IMR-90 (cell line): ENCODE measurements around the gene STARD4. TPM values are rescaled to one million over a fixed set of nuclear protein-coding genes. Genes with fewer than 3 reads are reported as not detected.

Experiments
- ATAC-seq: fragments of 200-7000 bp; cut with Tn5 transposase; 2 replicates; pipeline ENCODE4 v1.9.1; 2020; ENCODE audit warnings: low read depth, mild to moderate bottlenecking, moderate library complexity
- BruUV-seq: library from RNA; stranded (reverse); fragments of 400-500 nt; replicated peaks from 2 replicates; lab custom pipeline; 2021; lab: Mats Ljungman, UMichigan
- CTCF ChIA-PET: fragments of 300-600 bp; formaldehyde crosslinking; extraction: SDS; loops from one replicate; lab custom pipeline; 2021; ENCODE audit warnings: antibody characterized with exemption; lab: Yijun Ruan, JAX
- POLR2A ChIA-PET: fragments of 300-600 bp; sonication (Branson Sonifier 250); formaldehyde crosslinking; loops from one replicate; lab custom pipeline; 2022; ENCODE audit warnings: antibody characterized with exemption; ENCODE audit not compliant: unreplicated experiment; lab: Charles Lee
- DNase-seq: peaks from one replicate; pipeline ENCODE4 v3.0.0; 2013
- H2AFZ ChIP-seq: replicated peaks from 2 replicates; pipeline ENCODE3; 2013; ENCODE audit warnings: low read length, mild to moderate bottlenecking; ENCODE audit not compliant: poor library complexity
- H2AK5ac ChIP-seq: 2 replicates; pipeline ENCODE4 v1.6.1; 2013; ENCODE audit warnings: low read depth, low read length, inconsistent platforms
- H2AK9ac ChIP-seq: replicated peaks from 2 replicates; pipeline ENCODE3; 2013; ENCODE audit warnings: mild to moderate bottlenecking, low read depth, low read length, moderate library complexity; ENCODE audit not compliant: poor library complexity
- H2BK120ac ChIP-seq: 2 replicates; pipeline ENCODE4 v1.6.1; 2013; ENCODE audit warnings: low read depth, low read length, inconsistent platforms
- H2BK15ac ChIP-seq: 3 replicates; pipeline ENCODE4 v1.6.1; 2013; ENCODE audit warnings: low read depth, low read length, inconsistent platforms
- H2BK20ac ChIP-seq: 2 replicates; pipeline ENCODE4 v1.6.1; 2013; ENCODE audit warnings: low read depth, mild to moderate bottlenecking, inconsistent platforms, low read length, moderate library complexity
- H2BK5ac ChIP-seq: 2 replicates; pipeline ENCODE4 v1.6.1; 2013; ENCODE audit warnings: mild to moderate bottlenecking, low read depth, low read length, inconsistent platforms; ENCODE audit not compliant: poor library complexity, severe bottlenecking
- H3K14ac ChIP-seq: replicated peaks from 2 replicates; pipeline ENCODE4 v1.6.1; 2013; ENCODE audit warnings: low read depth, low read length, inconsistent platforms
- H3K18ac ChIP-seq: 2 replicates; pipeline ENCODE4 v1.6.1; 2013; ENCODE audit warnings: low read depth, low read length, control low read depth
- H3K23ac ChIP-seq: 2 replicates; pipeline ENCODE4 v1.6.1; 2013; ENCODE audit warnings: low read depth, low read length, inconsistent platforms
- H3K27ac ChIP-seq: 2 replicates; pipeline ENCODE4 v1.5.1; 2013; ENCODE audit warnings: mild to moderate bottlenecking, control low read depth, low read length; ENCODE audit not compliant: insufficient read depth
- H3K27me3 ChIP-seq: 2 replicates; pipeline ENCODE4 v1.6.1; 2013; ENCODE audit warnings: low read length; ENCODE audit not compliant: control insufficient read depth, insufficient read depth
- H3K36me3 ChIP-seq: 2 replicates; pipeline ENCODE4 v1.6.1; 2013; ENCODE audit warnings: low read length, mixed read lengths; ENCODE audit not compliant: control insufficient read depth, insufficient read depth
- H3K4ac ChIP-seq: 2 replicates; pipeline ENCODE4 v1.6.1; 2013; ENCODE audit warnings: low read depth, low read length, inconsistent platforms
- H3K4me1 ChIP-seq: 2 replicates; pipeline ENCODE4 v1.6.1; 2013; ENCODE audit warnings: low read length, mixed read lengths; ENCODE audit not compliant: control insufficient read depth, insufficient read depth
- H3K4me2 ChIP-seq: 2 replicates; pipeline ENCODE4 v1.6.1; 2013; ENCODE audit warnings: low read depth, mild to moderate bottlenecking, control low read depth, low read length, moderate library complexity
- H3K4me3 ChIP-seq: 2 replicates; pipeline ENCODE4 v1.5.1; 2013; ENCODE audit warnings: low read depth, mild to moderate bottlenecking, control low read depth, low read length, moderate library complexity; ENCODE audit not compliant: insufficient read depth
- H3K56ac ChIP-seq: 2 replicates; pipeline ENCODE4 v1.6.1; 2013; ENCODE audit warnings: low read length, inconsistent platforms; ENCODE audit not compliant: insufficient read depth; ENCODE audit errors: extremely low read depth
- H3K79me1 ChIP-seq, 2 experiments: 2 replicates each; pipeline ENCODE4 v1.6.1; 2013; ENCODE audit warnings: low read length in 2 of 2, inconsistent platforms in 1 of 2, low read depth in 1 of 2
- H3K9ac ChIP-seq: 2 replicates; pipeline ENCODE4 v1.6.1; 2013; ENCODE audit warnings: low read depth, low read length, control low read depth
- H3K9me1 ChIP-seq: 2 replicates; pipeline ENCODE4 v1.6.1; 2013; ENCODE audit warnings: low read length, inconsistent platforms; ENCODE audit not compliant: insufficient read depth
- H3K9me3 ChIP-seq: 2 replicates; pipeline ENCODE4 v1.6.1; 2013; ENCODE audit warnings: low read length; ENCODE audit not compliant: control insufficient read depth, insufficient read depth
- H4K20me1 ChIP-seq: 2 replicates; pipeline ENCODE4 v1.6.1; 2013; ENCODE audit warnings: low read length, inconsistent platforms; ENCODE audit not compliant: insufficient read depth
- H4K5ac ChIP-seq: 2 replicates; pipeline ENCODE4 v1.6.1; 2013; ENCODE audit warnings: mild to moderate bottlenecking, low read depth, low read length, control low read depth
- H4K8ac ChIP-seq, 2 experiments: 2 replicates each; pipeline ENCODE4 v1.6.1; 2013; ENCODE audit warnings: low read depth in 2 of 2, low read length in 2 of 2, control low read depth in 1 of 2, inconsistent platforms in 1 of 2
- H4K91ac ChIP-seq: 2 replicates; pipeline ENCODE4 v1.6.1; 2013; ENCODE audit warnings: low read depth, low read length, inconsistent platforms; ENCODE audit not compliant: insufficient read depth
- BHLHE40 ChIP-seq: fragments of 150-350 bp; IDR thresholded peaks from 2 replicates; pipeline ENCODE4 v1.6.1; 2016; ENCODE audit warnings: mild to moderate bottlenecking, low read depth, low read length
- CEBPB ChIP-seq: IDR thresholded peaks from 2 replicates; pipeline ENCODE4 v1.6.1; 2012; ENCODE audit warnings: low read depth, low read length, improper control_type of control experiment
- CHD1 ChIP-seq: IDR thresholded peaks from 2 replicates; pipeline ENCODE4 v1.6.1; 2012; ENCODE audit warnings: low read depth, low read length, improper control_type of control experiment
- FOS ChIP-seq: fragments of 150-350 bp; IDR thresholded peaks from 2 replicates; pipeline ENCODE4 v1.6.1; 2016; ENCODE audit warnings: low read depth, low read length
- MAFK ChIP-seq: IDR thresholded peaks from 2 replicates; pipeline ENCODE4 v1.6.1; 2012; ENCODE audit warnings: low read depth, low read length, improper control_type of control experiment
- MAZ ChIP-seq: IDR thresholded peaks from 2 replicates; pipeline ENCODE4 v1.6.1; 2012; ENCODE audit warnings: low read depth, mild to moderate bottlenecking, low read length, improper control_type of control experiment, moderate library complexity, borderline replicate concordance
- MXI1 ChIP-seq: IDR thresholded peaks from 2 replicates; pipeline ENCODE4 v1.6.1; 2012; ENCODE audit warnings: low read depth, mild to moderate bottlenecking, low read length, moderate library complexity, borderline replicate concordance
- NFE2L2 ChIP-seq: fragments of 150-350 bp; IDR thresholded peaks from 2 replicates; pipeline ENCODE4 v1.6.1; 2016; ENCODE audit warnings: low read depth, mild to moderate bottlenecking, low read length
- POLR2A ChIP-seq: IDR thresholded peaks from 2 replicates; pipeline ENCODE4 v1.6.1; 2012; ENCODE audit warnings: mild to moderate bottlenecking, low read depth, low read length
- RAD21 ChIP-seq: IDR thresholded peaks from 2 replicates; pipeline ENCODE4 v1.6.1; 2012; ENCODE audit warnings: low read length, improper control_type of control experiment
- RCOR1 ChIP-seq: IDR thresholded peaks from 2 replicates; pipeline ENCODE4 v1.6.1; 2012; ENCODE audit warnings: mild to moderate bottlenecking, low read length, improper control_type of control experiment; ENCODE audit not compliant: insufficient replicate concordance
- RFX5 ChIP-seq: IDR thresholded peaks from 2 replicates; pipeline ENCODE4 v1.8.0; 2012; ENCODE audit warnings: low read depth, mild to moderate bottlenecking, low read length, moderate library complexity
- SMC3 ChIP-seq: fragments of 150-350 bp; IDR thresholded peaks from 2 replicates; pipeline ENCODE4 v1.6.1; 2016; ENCODE audit warnings: low read depth, mild to moderate bottlenecking, antibody characterized with exemption, low read length, moderate library complexity
- USF2 ChIP-seq: fragments of 150-350 bp; IDR thresholded peaks from 2 replicates; pipeline ENCODE4 v1.6.1; 2017; ENCODE audit warnings: mild to moderate bottlenecking, antibody characterized with exemption, low read length, low read depth
- WGBS, 2 experiments: methylation state at CpG; one replicate each; pipeline versions ENCODE4 v1.1.5 to v1.1.7; 2013; ENCODE audit warnings: missing lambda C conversion rate in 2 of 2; ENCODE audit not compliant: insufficient read length in 1 of 2; ENCODE audit errors: extremely low coverage in 2 of 2; 5-methylcytosine and 5-hydroxymethylcytosine counted together
- dilution Hi-C: fragments of 300-500 bp; cut with HindIII; formaldehyde crosslinking; loops from one replicate; pipeline ENCODE4 v1.14.3; 2018; ENCODE audit warnings: low sequenced_read_pairs; ENCODE audit not compliant: unreplicated experiment
- in situ Hi-C: fragments of 300-500 bp; cut with MboI; formaldehyde crosslinking; loops from 3 replicates; pipeline ENCODE4 v1.14.3; 2019; ENCODE audit warnings: low sequenced_read_pairs, inconsistent platforms, mixed read lengths
- intact Hi-C: fragments of 100-400 bp; cut with micrococcal nuclease; formaldehyde crosslinking; loops from 2 replicates; pipeline ENCODE4 v1.10.0; 2022
- polyA plus RNA-seq, 3 experiments: library from polyadenylated mRNA; depleted of rRNA; stranded (reverse); fragments of >200 nt; gene quantifications; 2 replicates each; pipeline ENCODE4 v1.2.3, GENCODE V29; 2012; ENCODE audit warnings: low replicate concordance in 1 of 3
- total RNA-seq: library from RNA; depleted of rRNA; stranded (reverse); fragments of >200 nt; gene quantifications from 2 replicates; pipeline ENCODE4 v1.2.3, GENCODE V29; 2012
- TF ChIP-seq, protein P1 (sequence below): conservative IDR thresholded peaks from 2 replicates; pipeline ENCODE4 v1.5.1; 2012; ENCODE audit warnings: mild to moderate bottlenecking, low read depth, low read length, improper control_type of control experiment
- TF ChIP-seq, protein P2 (sequence below): fragments of 150-350 bp; IDR thresholded peaks from 2 replicates; pipeline ENCODE4 v1.6.1; 2016; ENCODE audit warnings: low read depth, mild to moderate bottlenecking, low read length, moderate library complexity, borderline replicate concordance

Gene STARD4
- total and polyA plus RNA-seq, 2 of the 4 experiments (the other 2 are of a cell fraction) = 21.5 to 30.3 TPM

DNA sequence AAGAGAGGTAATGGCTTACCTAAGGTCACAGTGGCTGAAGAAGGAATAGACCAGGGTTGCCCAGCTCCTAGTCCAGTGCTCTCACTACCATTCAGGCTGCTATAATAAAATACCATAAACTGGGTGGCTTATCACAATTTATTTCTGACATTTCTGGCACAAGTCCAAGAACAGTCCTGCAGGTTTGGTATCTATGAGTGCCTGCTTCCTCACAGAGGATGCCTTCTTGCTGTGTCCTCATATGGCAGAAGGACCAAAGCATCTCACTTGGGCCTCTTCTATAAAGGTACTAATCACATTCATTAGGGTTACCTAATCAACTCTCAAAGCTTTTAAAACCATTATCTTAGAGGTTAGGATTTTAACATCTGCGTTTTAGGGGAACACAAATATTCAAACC, 17.2 kb downstream of the STARD4 start:
- peaks cover 6% of the 10 kb centered on the region for H3K36me3 ChIP-seq
- no TSS peak for BruUV-seq
- no peak overlapping the region for H2AK9ac ChIP-seq
- H3K14ac ChIP-seq = no peak overlapping the region
- no peak overlapping the region for H2AFZ ChIP-seq
- H2BK20ac ChIP-seq = peak overlapping the region; percentile 79
- no peak overlapping the region for H2BK15ac ChIP-seq
- no peak overlapping the region for H3K9ac ChIP-seq
- dilution Hi-C loops = no loop called here
- H4K20me1 ChIP-seq = no peaks in the 10 kb centered on the region
- no peak overlapping the region for H3K4me2 ChIP-seq
- H3K4me3 ChIP-seq = no peak overlapping the region
- H3K23ac ChIP-seq = no peak overlapping the region
- no peaks in the 10 kb centered on the region for H3K9me3 ChIP-seq
- peak overlapping the region; percentile 96; the same call in 1 of the 2 replicates for H2BK120ac ChIP-seq
- H3K27me3 ChIP-seq = no peaks in the 10 kb centered on the region
- H3K9me1 ChIP-seq = no peaks in the 10 kb centered on the region
- H3K79me1 ChIP-seq = no peaks in the 10 kb centered on the region
- H3K56ac ChIP-seq = no peak overlapping the region
- ATAC-seq = no peak
- POLR2A ChIA-PET = no interaction called here
- intact Hi-C loops = no loop called here
- no peak overlapping the region; the same call in 1 of the 2 replicates for H2AK5ac ChIP-seq
- peak overlapping the region; percentile 76; the same call in 1 of the 2 replicates for H3K27ac ChIP-seq
- H4K91ac ChIP-seq = peak overlapping the region; percentile 60; the same call in 1 of the 2 replicates
- TF ChIP-seq CHD1 (no peak), RCOR1 (no peak), USF2 (no peak), FOS (no peak), NFE2L2 (no peak), POLR2A (no peak), RAD21 (no peak), RFX5 (no peak), BHLHE40 (no peak), MXI1 (no peak), MAZ (no peak), MAFK (no peak), SMC3 (no peak), CEBPB (no peak)
- TF ChIP-seq, protein P1, sequence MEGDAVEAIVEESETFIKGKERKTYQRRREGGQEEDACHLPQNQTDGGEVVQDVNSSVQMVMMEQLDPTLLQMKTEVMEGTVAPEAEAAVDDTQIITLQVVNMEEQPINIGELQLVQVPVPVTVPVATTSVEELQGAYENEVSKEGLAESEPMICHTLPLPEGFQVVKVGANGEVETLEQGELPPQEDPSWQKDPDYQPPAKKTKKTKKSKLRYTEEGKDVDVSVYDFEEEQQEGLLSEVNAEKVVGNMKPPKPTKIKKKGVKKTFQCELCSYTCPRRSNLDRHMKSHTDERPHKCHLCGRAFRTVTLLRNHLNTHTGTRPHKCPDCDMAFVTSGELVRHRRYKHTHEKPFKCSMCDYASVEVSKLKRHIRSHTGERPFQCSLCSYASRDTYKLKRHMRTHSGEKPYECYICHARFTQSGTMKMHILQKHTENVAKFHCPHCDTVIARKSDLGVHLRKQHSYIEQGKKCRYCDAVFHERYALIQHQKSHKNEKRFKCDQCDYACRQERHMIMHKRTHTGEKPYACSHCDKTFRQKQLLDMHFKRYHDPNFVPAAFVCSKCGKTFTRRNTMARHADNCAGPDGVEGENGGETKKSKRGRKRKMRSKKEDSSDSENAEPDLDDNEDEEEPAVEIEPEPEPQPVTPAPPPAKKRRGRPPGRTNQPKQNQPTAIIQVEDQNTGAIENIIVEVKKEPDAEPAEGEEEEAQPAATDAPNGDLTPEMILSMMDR = no peak
- TF ChIP-seq, protein P2, sequence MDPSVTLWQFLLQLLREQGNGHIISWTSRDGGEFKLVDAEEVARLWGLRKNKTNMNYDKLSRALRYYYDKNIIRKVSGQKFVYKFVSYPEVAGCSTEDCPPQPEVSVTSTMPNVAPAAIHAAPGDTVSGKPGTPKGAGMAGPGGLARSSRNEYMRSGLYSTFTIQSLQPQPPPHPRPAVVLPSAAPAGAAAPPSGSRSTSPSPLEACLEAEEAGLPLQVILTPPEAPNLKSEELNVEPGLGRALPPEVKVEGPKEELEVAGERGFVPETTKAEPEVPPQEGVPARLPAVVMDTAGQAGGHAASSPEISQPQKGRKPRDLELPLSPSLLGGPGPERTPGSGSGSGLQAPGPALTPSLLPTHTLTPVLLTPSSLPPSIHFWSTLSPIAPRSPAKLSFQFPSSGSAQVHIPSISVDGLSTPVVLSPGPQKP = no peak
- DNase-seq = no peak
- H4K8ac ChIP-seq = peak overlapping the region; percentile 52 to 80; a peak in 3 of 4 replicates
- H2BK5ac ChIP-seq = peak overlapping the region; percentile 79
- H3K4ac ChIP-seq = peak overlapping the region; percentile 61
- no peaks in the 10 kb centered on the region for H3K4me1 ChIP-seq
- in situ Hi-C loops = no loop called here
- CTCF ChIA-PET = no interaction called here
- no CpG with 5 or more reads among the region's 1 CpG for WGBS, 2 experiments
- peak overlapping the region; percentile 98 for H3K18ac ChIP-seq
- peak overlapping the region; percentile 96 for H4K5ac ChIP-seq
